Measurements from ENCODE around the gene FAM217A.
"Not testable (repeated sequence)": the region's sequence is repeated elsewhere in the genome, so short reads cannot be mapped to it uniquely, and the experiment has no call there.

FAM217A gene

DNA sequence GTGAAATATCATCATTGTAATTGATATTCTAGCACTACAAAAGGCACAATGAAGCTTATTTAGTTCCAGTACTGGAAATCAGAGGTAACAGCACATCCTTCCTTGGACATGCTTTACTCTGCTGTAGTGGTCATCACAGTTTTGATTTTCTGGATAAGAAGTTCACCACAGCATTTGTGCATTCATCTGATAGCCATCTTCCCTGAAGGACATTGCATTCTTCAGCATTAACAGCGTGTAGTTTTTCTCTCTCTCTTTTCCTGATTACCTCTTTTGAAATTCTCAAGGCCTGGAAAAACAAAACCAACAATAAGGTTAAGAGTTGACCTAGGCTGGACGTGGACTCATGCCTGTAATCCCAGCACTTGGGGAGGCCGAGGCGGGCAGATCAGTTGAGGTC, 36.8 kb upstream of the FAM217A start:
- H3K27me3 ChIP-seq: peaks cover 6% of the 10 kb centered on the region
- no peaks in the 10 kb centered on the region for H3K36me3 ChIP-seq
- H3K4me3 ChIP-seq (ENCODE audit: low read depth in 1 of 2, low read length in 1 of 2): no peak overlapping the region
- H3K4me1 ChIP-seq (ENCODE audit: control insufficient read depth in 1 of 2, insufficient read depth in 1 of 2, low read depth in 1 of 2, low read length in 1 of 2): no peaks in the 10 kb centered on the region
- H3K27ac ChIP-seq: no peak overlapping the region
- TF ChIP-seq, protein P1, sequence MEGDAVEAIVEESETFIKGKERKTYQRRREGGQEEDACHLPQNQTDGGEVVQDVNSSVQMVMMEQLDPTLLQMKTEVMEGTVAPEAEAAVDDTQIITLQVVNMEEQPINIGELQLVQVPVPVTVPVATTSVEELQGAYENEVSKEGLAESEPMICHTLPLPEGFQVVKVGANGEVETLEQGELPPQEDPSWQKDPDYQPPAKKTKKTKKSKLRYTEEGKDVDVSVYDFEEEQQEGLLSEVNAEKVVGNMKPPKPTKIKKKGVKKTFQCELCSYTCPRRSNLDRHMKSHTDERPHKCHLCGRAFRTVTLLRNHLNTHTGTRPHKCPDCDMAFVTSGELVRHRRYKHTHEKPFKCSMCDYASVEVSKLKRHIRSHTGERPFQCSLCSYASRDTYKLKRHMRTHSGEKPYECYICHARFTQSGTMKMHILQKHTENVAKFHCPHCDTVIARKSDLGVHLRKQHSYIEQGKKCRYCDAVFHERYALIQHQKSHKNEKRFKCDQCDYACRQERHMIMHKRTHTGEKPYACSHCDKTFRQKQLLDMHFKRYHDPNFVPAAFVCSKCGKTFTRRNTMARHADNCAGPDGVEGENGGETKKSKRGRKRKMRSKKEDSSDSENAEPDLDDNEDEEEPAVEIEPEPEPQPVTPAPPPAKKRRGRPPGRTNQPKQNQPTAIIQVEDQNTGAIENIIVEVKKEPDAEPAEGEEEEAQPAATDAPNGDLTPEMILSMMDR (IDR thresholded peaks at IDR 0.05): no peak
- H3K9me3 ChIP-seq: no peaks in the 10 kb centered on the region

GRCh38 chr6:4114123-4114522, 35.2 kb upstream of the FAM217A start:
- TF ChIP-seq, protein P1 (IDR thresholded peaks at IDR 0.05): no peak
- H3K4me3 ChIP-seq (ENCODE audit: low read depth in 1 of 2, low read length in 1 of 2): no peak overlapping the region
- no peak overlapping the region for H3K27ac ChIP-seq
- peaks cover 6% of the 10 kb centered on the region for H3K27me3 ChIP-seq
- no peaks in the 10 kb centered on the region for H3K36me3 ChIP-seq
- H3K9me3 ChIP-seq: no peaks in the 10 kb centered on the region
- no peaks in the 10 kb centered on the region for H3K4me1 ChIP-seq (ENCODE audit: control insufficient read depth in 1 of 2, insufficient read depth in 1 of 2, low read depth in 1 of 2, low read length in 1 of 2)

DNA sequence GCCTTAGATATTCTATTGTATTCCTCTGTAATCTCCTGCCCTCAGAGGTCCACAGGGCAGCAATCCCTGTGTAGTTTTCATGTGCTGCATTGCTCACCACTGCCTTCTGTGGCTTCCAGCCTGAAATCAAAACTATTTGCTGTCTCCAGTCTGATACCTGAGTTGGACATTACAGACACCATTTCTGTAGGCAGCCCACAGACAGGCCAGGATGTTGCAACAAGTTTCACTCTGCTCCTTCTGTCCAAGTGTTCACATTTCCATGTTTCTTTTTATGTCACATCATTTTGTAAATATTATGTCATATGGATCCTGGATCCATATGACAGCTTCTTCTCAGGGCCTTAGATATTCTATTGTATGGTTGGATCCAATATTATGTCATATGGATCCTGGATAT, 34.7 kb upstream of the FAM217A start:
- Histone ChIP-seq H3K27ac (no peak overlapping the region), H3K4me3 (ENCODE audit: low read depth in 1 of 2, low read length in 1 of 2) (no peak overlapping the region), H3K4me1 (ENCODE audit: control insufficient read depth in 1 of 2, insufficient read depth in 1 of 2, low read depth in 1 of 2, low read length in 1 of 2) (no peaks in the 10 kb centered on the region), H3K27me3 (peaks cover 6% of the 10 kb centered on the region), H3K9me3 (no peaks in the 10 kb centered on the region), H3K36me3 (no peaks in the 10 kb centered on the region)
- TF ChIP-seq, protein P1 (IDR thresholded peaks at IDR 0.05): no peak

- no peak overlapping the region for H3K4me3 ChIP-seq (ENCODE audit: low read depth in 1 of 2, low read length in 1 of 2)
- no peaks in the 10 kb centered on the region for H3K9me3 ChIP-seq
- TF ChIP-seq, protein P1 (IDR thresholded peaks at IDR 0.05): no peak
- H3K4me1 ChIP-seq (ENCODE audit: control insufficient read depth in 1 of 2, insufficient read depth in 1 of 2, low read depth in 1 of 2, low read length in 1 of 2): no peaks in the 10 kb centered on the region
- no peaks in the 10 kb centered on the region for H3K36me3 ChIP-seq
- no peak overlapping the region for H3K27ac ChIP-seq
- peaks cover 6% of the 10 kb centered on the region for H3K27me3 ChIP-seq
Observed at GRCh38 chr6:4112366-4112765, 33.4 kb upstream of the FAM217A start.

GRCh38 chr6:4109363-4109815, 30.5 kb upstream of the FAM217A start:
- not testable (repeated sequence) for H3K4me3 ChIP-seq (ENCODE audit: low read depth in 1 of 2, low read length in 1 of 2); H3K27me3 ChIP-seq; H3K36me3 ChIP-seq; H3K9me3 ChIP-seq; H3K4me1 ChIP-seq (ENCODE audit: control insufficient read depth in 1 of 2, insufficient read depth in 1 of 2, low read depth in 1 of 2, low read length in 1 of 2); H3K27ac ChIP-seq

DNA sequence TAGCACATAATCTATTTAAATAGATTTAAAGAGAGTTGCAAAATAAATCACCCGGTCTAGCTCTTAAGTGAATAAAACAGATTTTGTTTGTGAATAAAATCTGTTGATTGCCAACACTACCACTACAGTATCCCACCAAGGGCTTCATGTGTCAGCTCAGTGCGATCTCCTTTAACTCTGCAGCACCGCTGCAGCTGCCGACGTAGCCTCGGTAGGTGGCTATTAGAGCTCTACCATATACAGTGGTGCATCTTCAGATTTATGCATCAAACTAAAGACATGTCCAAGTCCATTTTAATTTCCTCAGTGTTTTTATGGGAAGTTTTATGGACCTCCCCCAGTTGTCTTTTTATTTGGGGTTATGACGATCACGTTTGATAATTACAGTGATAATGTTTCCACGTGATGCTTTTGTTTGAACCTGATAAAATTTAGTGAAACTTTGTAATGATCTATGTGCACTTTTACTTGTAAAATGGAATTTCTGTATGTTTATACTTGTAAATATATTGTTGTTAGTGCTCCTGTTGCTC, 29.7 kb upstream of the FAM217A start:
- Histone ChIP-seq H3K4me1 (ENCODE audit: control insufficient read depth in 1 of 2, insufficient read depth in 1 of 2, low read depth in 1 of 2, low read length in 1 of 2) (no peaks in the 10 kb centered on the region), H3K36me3 (no peaks in the 10 kb centered on the region), H3K27ac (no peak overlapping the region), H3K4me3 (ENCODE audit: low read depth in 1 of 2, low read length in 1 of 2) (no peak overlapping the region), H3K9me3 (no peaks in the 10 kb centered on the region), H3K27me3 (peaks cover 6% of the 10 kb centered on the region)
- TF ChIP-seq, protein P1 (IDR thresholded peaks at IDR 0.05): no peak

Measured in neutrophil (primary cell).